Epithelial cell of esophagus (primary cell): Measurements from ENCODE around the gene SNX33.

Source experiments
- DNase-seq: peaks from one replicate; pipeline ENCODE4 v3.0.0; 2010; ENCODE audit warnings: low read depth
- H3K4me3 ChIP-seq: 2 replicates; pipeline ENCODE4 v1.5.1; 2011; ENCODE audit warnings: mild to moderate bottlenecking, low read length, control low read depth
- CTCF ChIP-seq: IDR thresholded peaks from 2 replicates; pipeline ENCODE4 v1.5.1; 2011; ENCODE audit warnings: low read depth, mild to moderate bottlenecking, low read length, control low read depth, inconsistent platforms; ENCODE audit not compliant: insufficient read depth; ENCODE audit errors: missing control alignments

Gene SNX33

DNA sequence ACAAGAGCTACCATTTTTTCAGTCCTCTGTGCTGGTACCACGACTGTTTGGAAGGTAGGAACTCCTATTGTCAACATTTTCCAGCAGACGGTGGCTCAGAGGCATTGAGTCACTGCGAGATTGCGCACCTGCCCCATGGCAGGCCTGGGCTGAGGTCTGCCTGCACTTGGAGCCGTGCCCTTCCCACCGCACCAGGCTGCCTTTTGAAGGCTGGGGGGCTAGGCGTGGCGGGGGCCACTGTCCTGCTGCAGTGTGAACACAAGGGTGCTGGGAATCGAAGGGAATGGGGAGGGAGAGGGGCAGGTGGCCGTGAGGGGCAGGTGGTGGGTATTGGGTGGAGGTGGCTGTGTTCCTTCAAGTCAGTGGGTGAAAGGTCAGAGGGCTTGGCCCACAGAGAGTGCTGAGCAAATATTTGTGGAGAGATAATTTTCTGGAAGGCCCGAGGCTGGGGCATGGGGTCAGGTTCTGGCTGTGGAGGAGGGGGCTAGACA lies 16.3 kb downstream of the SNX33 start:
- TF ChIP-seq CTCF: no peak
- no peak overlapping the region for H3K4me3 ChIP-seq
- peak; percentile 84 for DNase-seq

DNA sequence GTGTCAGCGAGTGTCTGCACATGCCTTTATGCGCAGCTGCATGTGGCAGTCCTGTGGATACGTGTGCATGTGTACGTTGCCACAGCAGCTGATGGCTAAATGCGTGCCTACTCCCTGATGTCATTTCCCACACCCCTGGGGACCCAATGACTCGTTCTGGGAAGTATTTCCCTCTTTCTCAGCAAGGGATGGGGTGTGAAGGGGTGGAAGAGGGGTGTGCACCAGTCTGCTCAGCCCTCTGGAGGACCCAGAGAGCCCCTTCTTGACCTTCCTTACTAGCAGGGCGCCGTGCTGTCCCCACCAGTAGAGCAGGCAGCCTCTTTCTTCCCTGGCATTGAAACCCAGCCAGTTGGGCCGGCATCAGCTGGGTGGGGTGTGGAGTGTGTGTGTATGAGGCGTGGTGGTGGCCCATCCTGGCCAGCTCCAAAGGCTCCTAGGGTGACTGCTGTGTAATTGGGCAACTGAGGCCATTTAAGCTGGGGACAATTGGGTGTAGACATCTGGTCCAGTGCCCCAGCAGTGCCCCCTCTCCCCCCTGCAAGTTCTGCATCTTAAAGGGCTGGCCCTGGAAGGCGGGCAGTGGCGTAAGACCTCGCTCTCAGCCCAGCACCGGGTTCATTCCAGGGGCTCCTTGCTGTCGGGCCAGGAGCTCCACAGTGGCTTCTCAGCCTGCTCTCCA lies 19.2 kb downstream of the SNX33 start:
- TF ChIP-seq CTCF: no peak
- H3K4me3 ChIP-seq: no peak overlapping the region
- DNase-seq: peak; percentile 100

- TF ChIP-seq CTCF: peak; percentile 0
- no peak overlapping the region for H3K4me3 ChIP-seq
- DNase-seq: peak; percentile 99
These were observed 21.6 kb downstream of the SNX33 start for GRCh38 chr15:75669191-75669878.

- H3K4me3 ChIP-seq: no peak overlapping the region
- TF ChIP-seq CTCF: no peak
- no peak for DNase-seq
These were observed 22.1 kb downstream of the SNX33 start for GRCh38 chr15:75669879-75670212.

DNA sequence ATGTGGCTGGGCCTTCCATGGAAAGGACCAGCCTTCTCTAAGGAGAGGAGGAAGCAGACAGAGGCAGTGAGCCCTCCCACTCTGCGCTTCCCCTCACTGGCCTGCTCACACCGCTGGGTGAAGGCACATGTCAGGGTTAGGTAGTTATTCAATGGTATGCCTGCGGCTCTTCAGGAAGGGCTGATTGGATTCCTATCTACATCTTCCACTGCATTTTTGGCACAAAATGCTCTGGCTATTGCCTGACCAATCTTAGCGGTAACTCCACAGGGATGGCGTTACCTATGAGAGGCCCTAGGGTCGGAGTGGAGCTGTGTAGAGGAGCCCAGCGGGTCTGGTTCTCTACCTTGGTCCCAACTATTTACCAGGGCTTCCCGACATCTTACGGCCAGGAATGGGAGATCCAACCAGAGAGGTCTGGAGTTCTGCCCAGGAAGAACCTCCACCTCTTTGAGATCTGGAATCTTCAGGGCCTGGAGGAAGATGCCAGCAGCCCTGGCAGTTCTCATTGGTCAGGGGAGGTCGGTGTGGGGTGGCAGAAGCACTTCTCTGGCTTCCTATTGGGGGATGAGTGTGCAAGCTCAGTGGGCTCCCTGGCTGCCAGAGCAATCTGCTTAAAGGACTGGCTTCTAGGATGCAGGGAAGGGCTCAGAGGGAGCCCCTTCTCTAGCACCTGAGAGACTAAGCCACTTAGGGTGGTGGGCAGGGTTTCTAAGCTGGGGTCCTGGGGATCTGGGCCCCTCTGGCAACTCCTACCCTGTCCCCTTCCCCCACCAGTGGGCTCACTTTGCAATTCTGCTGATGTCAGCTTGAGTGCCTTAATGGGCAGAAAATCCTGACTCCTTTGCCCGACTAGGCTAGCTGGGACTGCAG lies 24.3 kb downstream of the SNX33 start:
- H3K4me3 ChIP-seq: no peak overlapping the region
- TF ChIP-seq CTCF: no peak
- no peak for DNase-seq

GRCh38 chr15:75672646-75673425 lies 25.1 kb downstream of the SNX33 start:
- DNase-seq: peak; percentile 72
- TF ChIP-seq CTCF: no peak
- H3K4me3 ChIP-seq: no peak overlapping the region
